ENCODE results near the gene VWCE.
"Not testable (repeated sequence)": the region's sequence is repeated elsewhere in the genome, so short reads cannot be mapped to it uniquely, and the experiment has no call there.

DNA sequence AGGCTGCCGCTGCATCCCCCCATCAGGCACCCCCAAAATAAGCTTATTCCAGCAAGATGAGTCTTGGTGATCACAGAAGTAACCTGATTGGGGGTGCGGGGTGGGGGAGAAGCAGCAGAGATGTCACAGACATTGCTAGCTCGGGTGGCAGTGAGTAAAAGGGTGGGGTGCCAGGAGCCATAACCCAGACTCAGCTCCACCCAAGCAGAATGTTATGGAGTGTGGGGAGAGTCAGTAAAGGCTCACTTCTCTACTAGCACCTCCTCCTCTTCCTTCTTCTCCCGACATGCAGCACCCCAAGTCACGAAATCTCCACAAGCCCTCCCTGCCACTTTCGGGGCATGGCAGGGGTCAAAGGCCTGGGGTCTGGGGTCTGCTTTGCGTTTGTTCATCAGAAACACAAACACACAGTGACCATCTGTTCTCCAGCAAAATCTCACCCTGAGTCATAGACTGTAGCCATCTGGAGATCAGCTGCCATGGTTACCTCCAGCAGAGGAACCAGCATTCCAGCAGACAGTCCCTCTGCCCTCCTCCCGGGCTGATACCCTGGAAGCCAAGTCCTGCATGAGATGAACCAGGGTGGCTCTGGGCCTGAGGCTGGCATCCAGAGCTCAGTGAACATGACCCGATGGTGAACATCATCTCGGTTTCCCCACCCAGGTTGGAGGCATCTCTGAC lies 68.5 kb downstream of the VWCE start:
- not testable (repeated sequence) for TF ChIP-seq POLR2AphosphoS5 (IDR thresholded peaks at IDR 0.05; ENCODE audit: low read depth, low read length); SIN3A (IDR thresholded peaks at IDR 0.05; ENCODE audit: borderline replicate concordance, insufficient read depth, low read depth, low read length); TCF7L2 (IDR thresholded peaks at IDR 0.05; ENCODE audit: low read depth, low read length)
- TF ChIP-seq, protein P1, sequence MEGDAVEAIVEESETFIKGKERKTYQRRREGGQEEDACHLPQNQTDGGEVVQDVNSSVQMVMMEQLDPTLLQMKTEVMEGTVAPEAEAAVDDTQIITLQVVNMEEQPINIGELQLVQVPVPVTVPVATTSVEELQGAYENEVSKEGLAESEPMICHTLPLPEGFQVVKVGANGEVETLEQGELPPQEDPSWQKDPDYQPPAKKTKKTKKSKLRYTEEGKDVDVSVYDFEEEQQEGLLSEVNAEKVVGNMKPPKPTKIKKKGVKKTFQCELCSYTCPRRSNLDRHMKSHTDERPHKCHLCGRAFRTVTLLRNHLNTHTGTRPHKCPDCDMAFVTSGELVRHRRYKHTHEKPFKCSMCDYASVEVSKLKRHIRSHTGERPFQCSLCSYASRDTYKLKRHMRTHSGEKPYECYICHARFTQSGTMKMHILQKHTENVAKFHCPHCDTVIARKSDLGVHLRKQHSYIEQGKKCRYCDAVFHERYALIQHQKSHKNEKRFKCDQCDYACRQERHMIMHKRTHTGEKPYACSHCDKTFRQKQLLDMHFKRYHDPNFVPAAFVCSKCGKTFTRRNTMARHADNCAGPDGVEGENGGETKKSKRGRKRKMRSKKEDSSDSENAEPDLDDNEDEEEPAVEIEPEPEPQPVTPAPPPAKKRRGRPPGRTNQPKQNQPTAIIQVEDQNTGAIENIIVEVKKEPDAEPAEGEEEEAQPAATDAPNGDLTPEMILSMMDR (IDR thresholded peaks at IDR 0.05) = not testable (repeated sequence)
- TF ChIP-seq, protein P2, sequence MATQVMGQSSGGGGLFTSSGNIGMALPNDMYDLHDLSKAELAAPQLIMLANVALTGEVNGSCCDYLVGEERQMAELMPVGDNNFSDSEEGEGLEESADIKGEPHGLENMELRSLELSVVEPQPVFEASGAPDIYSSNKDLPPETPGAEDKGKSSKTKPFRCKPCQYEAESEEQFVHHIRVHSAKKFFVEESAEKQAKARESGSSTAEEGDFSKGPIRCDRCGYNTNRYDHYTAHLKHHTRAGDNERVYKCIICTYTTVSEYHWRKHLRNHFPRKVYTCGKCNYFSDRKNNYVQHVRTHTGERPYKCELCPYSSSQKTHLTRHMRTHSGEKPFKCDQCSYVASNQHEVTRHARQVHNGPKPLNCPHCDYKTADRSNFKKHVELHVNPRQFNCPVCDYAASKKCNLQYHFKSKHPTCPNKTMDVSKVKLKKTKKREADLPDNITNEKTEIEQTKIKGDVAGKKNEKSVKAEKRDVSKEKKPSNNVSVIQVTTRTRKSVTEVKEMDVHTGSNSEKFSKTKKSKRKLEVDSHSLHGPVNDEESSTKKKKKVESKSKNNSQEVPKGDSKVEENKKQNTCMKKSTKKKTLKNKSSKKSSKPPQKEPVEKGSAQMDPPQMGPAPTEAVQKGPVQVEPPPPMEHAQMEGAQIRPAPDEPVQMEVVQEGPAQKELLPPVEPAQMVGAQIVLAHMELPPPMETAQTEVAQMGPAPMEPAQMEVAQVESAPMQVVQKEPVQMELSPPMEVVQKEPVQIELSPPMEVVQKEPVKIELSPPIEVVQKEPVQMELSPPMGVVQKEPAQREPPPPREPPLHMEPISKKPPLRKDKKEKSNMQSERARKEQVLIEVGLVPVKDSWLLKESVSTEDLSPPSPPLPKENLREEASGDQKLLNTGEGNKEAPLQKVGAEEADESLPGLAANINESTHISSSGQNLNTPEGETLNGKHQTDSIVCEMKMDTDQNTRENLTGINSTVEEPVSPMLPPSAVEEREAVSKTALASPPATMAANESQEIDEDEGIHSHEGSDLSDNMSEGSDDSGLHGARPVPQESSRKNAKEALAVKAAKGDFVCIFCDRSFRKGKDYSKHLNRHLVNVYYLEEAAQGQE (IDR thresholded peaks at IDR 0.05; ENCODE audit: insufficient read depth in 1 of 2, low read depth in 2 of 2, low read length in 1 of 2) = not testable (repeated sequence)
